GM21526 (cell line): ENCODE measurements around the gene ACER3.
"Not testable (repeated sequence)": the region's sequence is repeated elsewhere in the genome, so short reads cannot be mapped to it uniquely, and the experiment has no call there.

Experiments used
- ATAC-seq: cut with Tn5 transposase; IDR thresholded peaks from one replicate; pipeline ENCODE4 v1.9.1; 2021; ENCODE audit warnings: moderate library complexity; ENCODE audit not compliant: unreplicated experiment, low FRiP score

ACER3 gene

GRCh38 chr11:77053217-77054015, 192.7 kb downstream of the ACER3 start:
- ATAC-seq, result no peak

- ATAC-seq, result no peak
These were observed 193.4 kb downstream of the ACER3 start for GRCh38 chr11:77054084-77054483.

- no peak for ATAC-seq
These were observed 194.4 kb downstream of the ACER3 start for GRCh38 chr11:77055101-77055561.

- no peak for ATAC-seq
These were observed 195.2 kb downstream of the ACER3 start for GRCh38 chr11:77055913-77056312.

- no peak for ATAC-seq
These were observed 196.2 kb downstream of the ACER3 start for GRCh38 chr11:77056814-77057402.

GRCh38 chr11:77057938-77058474, 197.3 kb downstream of the ACER3 start:
- no peak for ATAC-seq

- no peak for ATAC-seq
These were observed 198.2 kb downstream of the ACER3 start for GRCh38 chr11:77058900-77059299.

GRCh38 chr11:77059806-77060205, 199.1 kb downstream of the ACER3 start:
- no peak for ATAC-seq

- ATAC-seq, result no peak
These were observed 199.5 kb downstream of the ACER3 start for GRCh38 chr11:77060234-77060633.

GRCh38 chr11:77061258-77061657, 200.5 kb downstream of the ACER3 start:
- ATAC-seq, result not testable (repeated sequence)

GRCh38 chr11:77062924-77063323, 202.2 kb downstream of the ACER3 start:
- no peak for ATAC-seq

GRCh38 chr11:77063407-77063806, 202.7 kb downstream of the ACER3 start:
- no peak for ATAC-seq

- ATAC-seq, result no peak
These were observed 203.1 kb downstream of the ACER3 start for GRCh38 chr11:77063861-77064260.

GRCh38 chr11:77064648-77065217, 204.0 kb downstream of the ACER3 start:
- ATAC-seq, result no peak

GRCh38 chr11:77065878-77066228, 205.1 kb downstream of the ACER3 start:
- no peak for ATAC-seq

- ATAC-seq, result peak; percentile 77
These were observed 205.7 kb downstream of the ACER3 start, which contains the start of gene CAPN5 for GRCh38 chr11:77066229-77067042. Gene CAPN5 (plus strand): TSS chr11:77066971. CDS start chr11:77084887, 17,916 bp downstream.

- ATAC-seq, result no peak
These were observed 207.2 kb downstream of the ACER3 start for GRCh38 chr11:77067861-77068443.

GRCh38 chr11:77068457-77069335, 208.0 kb downstream of the ACER3 start:
- ATAC-seq, result no peak

- no peak for ATAC-seq
These were observed 208.7 kb downstream of the ACER3 start for GRCh38 chr11:77069336-77069968.
